IPS-NIHi7 (cell line): Measurements from ENCODE around the gene RTN4RL2.
A peak's percentile ranks its signal among the peaks of the same experiment; 100 is the strongest.

ENCODE experiments used
- DNase-seq: peaks from one replicate; pipeline ENCODE4 v3.0.0; 2012; ENCODE audit warnings: mixed read lengths; ENCODE audit errors: extremely low spot score

The RTN4RL2 gene

DNA sequence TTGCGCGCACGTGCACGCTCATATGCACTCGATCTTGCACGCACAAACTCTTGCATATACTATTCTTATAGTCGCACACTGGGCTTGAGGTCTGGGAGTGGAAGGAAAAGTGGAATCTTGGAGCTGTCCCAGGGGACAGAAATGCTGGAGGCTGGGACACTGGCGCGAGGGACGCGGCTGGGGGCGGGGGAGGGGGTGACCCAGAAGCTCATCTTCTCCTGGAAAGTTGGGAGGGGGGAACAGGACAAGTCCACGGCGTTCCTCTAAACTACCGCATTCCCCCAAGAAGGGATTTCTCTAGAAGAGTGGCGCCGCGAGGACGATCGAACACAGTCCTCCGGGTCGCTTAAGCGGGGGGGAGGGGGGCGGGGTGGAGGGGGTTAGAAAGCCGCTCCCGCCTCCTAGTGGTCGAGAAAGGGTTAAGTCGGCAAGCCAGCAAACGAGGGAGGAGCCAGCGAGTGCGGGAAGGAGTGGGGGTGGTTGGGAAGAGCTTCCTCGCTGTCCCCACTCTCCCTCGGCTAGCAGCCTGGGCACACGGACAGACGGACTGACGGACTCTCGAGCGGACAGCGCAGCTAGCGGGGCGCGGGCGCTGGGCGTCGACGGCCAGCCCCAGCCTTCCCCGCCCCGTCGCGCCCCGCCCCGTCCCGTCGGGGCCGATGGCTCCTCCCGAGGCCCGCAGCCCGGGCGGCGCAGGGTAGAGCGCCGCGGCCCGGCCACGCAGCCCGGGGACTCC is at the start of gene RTN4RL2:
TSS of gene RTN4RL2 (plus strand) at position 507 of the 736 bp plus-strand sequence. CDS start 338 bp downstream, outside the sequence.
- DNase-seq, result peak; percentile 76

DNA sequence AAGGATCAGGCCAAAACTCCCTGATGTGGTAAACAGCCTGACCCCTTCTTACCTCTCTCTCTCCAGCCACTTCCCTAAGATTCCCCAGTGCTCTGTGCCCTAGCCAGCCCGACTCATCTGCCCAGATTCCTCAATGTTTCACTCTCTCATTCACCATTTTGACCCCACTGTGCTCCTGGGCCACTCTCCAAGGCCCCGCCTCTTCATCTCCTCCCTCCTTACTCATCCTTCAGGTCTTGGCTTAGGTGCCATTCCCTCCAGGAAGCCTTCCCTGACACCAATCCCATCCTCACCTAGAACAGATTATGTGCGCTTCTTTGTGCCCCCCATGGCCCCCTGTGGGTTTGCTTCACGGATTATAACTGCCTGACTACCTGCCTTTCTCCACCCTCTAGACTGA is 46.6 kb upstream of the RTN4RL2 start:
- DNase-seq, result no peak

DNA sequence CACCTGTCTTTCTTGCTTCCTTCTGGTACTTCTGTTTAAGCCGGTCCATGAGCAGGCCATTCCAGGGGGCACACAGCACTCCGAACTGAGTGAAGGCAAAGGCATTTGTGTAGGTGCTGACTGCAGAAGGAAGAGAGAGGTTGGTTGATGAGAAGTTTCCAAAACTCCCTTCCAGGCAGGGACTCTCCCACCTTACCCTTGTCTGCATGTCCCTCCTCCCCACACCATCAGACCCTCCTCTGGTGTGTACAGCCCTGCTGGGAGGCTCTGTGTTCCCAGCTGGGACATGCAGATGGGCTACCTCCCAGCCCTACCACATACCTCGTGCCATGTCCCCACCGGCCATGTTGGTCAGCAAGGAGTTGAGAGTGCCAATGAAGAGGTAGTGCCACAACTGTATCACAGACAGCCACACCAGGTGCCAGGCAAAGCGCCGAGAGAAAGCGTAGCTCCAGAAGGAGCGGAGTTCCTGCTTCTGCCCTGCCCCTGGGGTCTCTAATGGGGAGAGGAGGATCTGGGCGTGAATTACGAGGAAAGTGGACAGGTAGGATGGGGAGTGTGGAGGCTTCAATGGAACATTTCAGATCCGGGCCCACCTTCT is 45.6 kb upstream of the RTN4RL2 start:
- DNase-seq, result no peak

- DNase-seq, result no peak
These were observed 43.9 kb upstream of the RTN4RL2 start for GRCh38 chr11:57416436-57416835.

DNA sequence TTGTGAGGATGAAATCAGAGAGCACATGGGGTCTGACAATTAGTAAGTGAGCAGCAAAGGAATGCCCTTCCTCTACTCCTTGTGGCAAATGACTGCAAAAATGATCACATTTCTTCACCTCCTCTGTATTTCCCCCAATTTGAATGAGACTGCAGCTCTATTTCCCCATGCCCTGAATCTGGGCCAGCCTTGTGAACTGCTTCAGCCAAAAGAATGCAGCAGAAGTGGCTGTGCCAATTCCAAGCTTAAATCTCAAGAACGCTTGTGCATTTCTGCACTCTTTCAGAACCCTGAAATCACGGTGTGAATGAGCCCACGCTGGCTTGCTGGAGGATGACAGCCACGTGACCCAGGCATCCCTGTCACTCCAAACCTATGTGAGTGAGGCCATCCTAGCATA is 43.3 kb upstream of the RTN4RL2 start:
- DNase-seq, result no peak

DNA sequence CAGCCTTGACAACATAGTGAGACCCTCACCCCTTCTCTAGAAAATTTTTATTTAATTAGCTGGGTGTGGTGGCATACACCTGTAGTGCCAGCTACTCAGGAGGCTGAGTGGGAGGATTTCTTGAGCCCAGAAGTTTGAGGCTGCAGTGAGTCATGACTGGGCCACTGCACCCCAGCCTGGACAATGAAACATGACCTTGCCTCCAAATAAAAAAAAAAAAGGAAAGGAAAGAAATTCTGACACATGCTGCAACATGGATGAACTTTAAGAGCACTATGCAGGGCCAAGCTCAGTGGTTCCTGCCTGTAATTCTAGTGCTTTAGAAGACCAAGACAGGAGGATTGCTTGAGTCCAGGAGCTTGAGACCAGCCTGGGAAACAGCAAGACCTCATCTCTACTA is 42.2 kb upstream of the RTN4RL2 start:
- no peak for DNase-seq

- DNase-seq, result no peak
These were observed 41.2 kb upstream of the RTN4RL2 start for GRCh38 chr11:57419146-57419545.

DNA sequence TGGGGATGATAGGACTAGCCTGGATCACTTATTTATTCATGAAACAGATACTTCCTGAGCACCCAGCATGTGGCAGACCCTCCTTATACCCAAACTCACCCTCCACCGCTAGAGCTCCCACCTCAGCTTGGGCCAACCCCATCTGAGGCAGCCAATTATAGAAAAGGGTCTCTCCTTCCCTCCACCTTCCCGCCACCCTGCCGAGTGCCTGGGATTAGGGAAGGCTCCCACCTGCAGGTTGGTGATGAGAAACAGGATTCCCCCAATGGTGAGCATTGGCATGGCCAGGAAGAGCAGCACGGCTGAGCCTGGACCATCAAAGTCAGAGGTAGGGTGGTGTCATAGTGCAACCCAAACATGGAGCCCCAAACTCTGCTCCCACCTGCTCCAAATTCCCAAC is 39.3 kb upstream of the RTN4RL2 start:
- DNase-seq, result no peak

- DNase-seq, result no peak
These were observed 38.5 kb upstream of the RTN4RL2 start for GRCh38 chr11:57421805-57422204.

DNA sequence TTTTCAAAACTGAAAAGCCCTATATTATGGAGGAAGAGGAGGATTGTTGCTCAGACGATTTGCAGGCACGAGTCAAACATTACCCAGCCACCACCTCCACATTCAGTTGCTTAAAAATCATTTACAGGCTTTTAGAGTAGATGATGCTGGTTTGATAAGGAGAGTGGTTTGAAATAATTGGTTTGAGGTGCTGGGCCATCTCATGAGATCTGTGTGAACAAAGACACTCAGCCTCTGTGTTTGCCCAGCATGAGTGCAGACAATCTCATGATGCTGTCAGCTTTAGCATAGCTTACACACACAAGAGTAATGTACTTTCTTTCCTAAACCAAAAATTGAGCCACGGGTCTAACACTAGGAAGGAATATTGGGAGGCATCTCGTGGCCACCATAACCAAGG is 37.7 kb upstream of the RTN4RL2 start:
- no peak for DNase-seq

- DNase-seq, result no peak
These were observed 36.1 kb upstream of the RTN4RL2 start for GRCh38 chr11:57424137-57424791.

GRCh38 chr11:57424792-57425564 is 35.4 kb upstream of the RTN4RL2 start:
- peak; percentile 50 for DNase-seq

DNA sequence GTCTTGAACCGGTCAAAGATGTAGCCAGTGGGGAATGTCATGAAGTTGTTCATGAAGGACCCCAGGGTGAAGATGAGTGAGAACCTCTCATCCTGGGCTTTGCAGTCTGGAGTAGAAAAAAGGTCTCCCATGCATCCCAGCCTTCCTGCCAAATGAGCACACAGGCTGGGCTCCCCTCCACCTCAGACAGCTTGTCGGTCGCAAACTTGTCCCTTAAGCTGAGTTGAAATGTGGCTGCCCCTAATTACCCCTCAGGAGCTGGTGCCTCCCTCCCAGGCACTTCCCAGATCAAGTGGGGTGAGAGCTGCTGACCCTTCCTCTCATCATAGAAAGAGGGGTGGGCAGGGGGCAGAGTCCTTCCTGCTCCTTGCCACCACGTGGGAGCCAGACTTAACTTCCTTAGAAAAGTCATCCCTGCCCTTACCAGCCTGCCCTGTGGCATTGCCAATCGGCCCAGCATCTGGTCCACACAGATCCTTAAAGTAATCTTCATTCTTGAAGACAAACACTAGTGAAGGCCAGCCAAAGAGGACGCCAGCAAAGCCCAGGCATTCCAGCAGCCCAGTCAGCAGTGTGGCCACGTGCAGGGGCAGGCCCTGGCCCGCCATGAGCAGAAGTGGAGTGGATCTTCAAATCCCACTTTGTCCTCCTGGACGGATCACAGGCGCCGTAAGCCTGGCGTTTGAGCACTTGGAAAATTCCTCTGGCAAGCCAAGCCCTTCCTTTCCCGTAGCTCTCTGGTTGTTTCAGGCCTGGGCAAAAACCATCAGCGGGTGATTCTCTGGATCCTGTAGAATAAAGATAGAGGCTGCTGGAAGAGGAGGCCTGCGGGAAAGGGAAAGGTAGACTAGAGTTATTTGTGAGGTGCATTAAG is 34.5 kb upstream of the RTN4RL2 start:
- no peak for DNase-seq

- peak; percentile 22 for DNase-seq
These were observed 33.8 kb upstream of the RTN4RL2 start for GRCh38 chr11:57426439-57426928.

DNA sequence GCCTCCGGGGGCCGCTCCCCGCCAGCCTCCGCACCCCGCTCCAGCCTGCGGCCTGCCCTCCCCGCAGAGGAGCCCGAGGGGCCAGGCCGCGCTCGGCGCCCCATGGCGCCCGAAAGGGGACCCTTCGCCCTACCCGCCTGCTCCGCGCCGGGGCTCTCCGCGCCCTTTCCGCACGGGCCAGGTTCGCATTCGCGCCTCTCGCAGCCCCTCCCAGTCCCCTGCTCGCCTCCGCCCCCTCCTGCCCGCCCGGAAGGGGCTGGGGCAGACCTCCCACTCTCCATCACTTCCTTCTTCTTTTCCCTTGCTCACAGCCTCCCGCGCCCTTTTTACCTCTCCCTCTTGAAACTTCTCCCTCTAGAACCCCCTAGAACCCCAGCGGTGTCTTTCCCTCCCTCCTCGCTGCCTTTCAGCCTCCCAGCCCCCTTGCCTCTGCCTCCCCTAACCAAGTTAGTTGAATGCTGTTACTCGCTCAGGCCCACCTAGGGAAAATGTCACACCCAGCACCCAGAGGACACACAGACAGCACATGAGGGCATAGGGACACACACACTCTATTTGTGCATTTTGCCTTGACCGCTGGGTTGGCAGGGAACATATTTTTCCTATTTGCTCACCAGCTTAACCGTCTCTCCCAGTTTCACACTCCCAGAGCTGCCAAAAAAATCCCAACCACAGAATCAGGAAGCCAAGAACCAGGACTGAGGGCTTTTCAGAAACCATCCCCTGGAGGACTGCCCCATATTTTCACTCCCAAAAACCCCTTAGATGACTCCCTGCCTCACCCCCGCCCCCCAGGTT is 33.2 kb upstream of the RTN4RL2 start, which contains the start of gene SLC43A3:
TSS of gene SLC43A3 (minus strand) at position 193 of the 798 bp plus-strand sequence. CDS start 949 bp downstream, outside the sequence.
- DNase-seq, result peak; percentile 84

- DNase-seq, result no peak
These were observed 32.6 kb upstream of the RTN4RL2 start for GRCh38 chr11:57427727-57428082.

DNA sequence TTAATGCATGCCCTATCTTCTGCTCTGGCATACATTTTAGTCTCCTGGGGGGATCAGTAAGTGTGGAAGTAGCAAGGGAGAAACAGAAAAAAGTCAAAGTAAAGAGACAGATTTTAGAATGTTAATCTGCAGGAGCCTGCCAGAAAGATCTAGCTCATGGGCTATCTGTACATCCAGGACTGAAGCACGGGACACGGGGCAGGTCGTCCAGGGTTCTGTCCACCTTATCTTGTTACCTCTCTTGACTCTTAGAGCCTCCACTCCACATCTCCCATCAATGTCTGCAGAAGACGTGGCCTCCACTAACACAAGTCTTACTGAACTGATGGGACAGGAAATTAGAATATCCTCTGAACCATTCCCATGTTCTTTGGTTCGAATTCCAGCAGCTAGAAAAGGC is 31.7 kb upstream of the RTN4RL2 start:
- no peak for DNase-seq

- DNase-seq, result no peak
These were observed 30.4 kb upstream of the RTN4RL2 start for GRCh38 chr11:57429946-57430345.

- DNase-seq, result peak; percentile 42
These were observed 29.4 kb upstream of the RTN4RL2 start for GRCh38 chr11:57430952-57431351.

GRCh38 chr11:57432149-57432561 is 28.2 kb upstream of the RTN4RL2 start:
- no peak for DNase-seq
